ACC112 (cell line): ENCODE measurements around the gene MTF2.

Experiments
- H2AFZ ChIP-seq: fragments of 200-600 bp; sonication (generic); one replicate; pipeline ENCODE4 v1.6.0; 2017; ENCODE audit warnings: antibody characterized with exemption, low read length; ENCODE audit not compliant: unreplicated experiment
- H3K27ac ChIP-seq: fragments of 200-600 bp; sonication (generic); 2 replicates; pipeline ENCODE4 v1.5.1; 2014; ENCODE audit warnings: low read depth, mild to moderate bottlenecking, antibody characterized with exemption, low read length, moderate library complexity
- H3K27me3 ChIP-seq: fragments of 200-600 bp; sonication (generic); 2 replicates; pipeline ENCODE4 v1.6.1; 2014; ENCODE audit warnings: mild to moderate bottlenecking, antibody characterized with exemption, low read length, moderate library complexity, mixed read lengths; ENCODE audit not compliant: insufficient read depth
- H3K36me3 ChIP-seq: fragments of 200-600 bp; sonication (generic); 2 replicates; pipeline ENCODE4 v1.6.1; 2016; ENCODE audit warnings: mild to moderate bottlenecking, antibody characterized with exemption, low read length, moderate library complexity, mixed read lengths; ENCODE audit not compliant: insufficient read depth
- H3K4me1 ChIP-seq: fragments of 200-600 bp; sonication (generic); one replicate; pipeline ENCODE4 v1.6.1; 2016; ENCODE audit warnings: low read length, mixed read lengths; ENCODE audit not compliant: insufficient read depth, unreplicated experiment, control insufficient read depth
- H3K4me3 ChIP-seq: fragments of 200-600 bp; sonication (generic); 2 replicates; pipeline ENCODE4 v1.5.1; 2014; ENCODE audit warnings: mild to moderate bottlenecking, low read depth, low read length
- H3K79me2 ChIP-seq: fragments of 200-600 bp; sonication (generic); one replicate; pipeline ENCODE4 v1.6.0; 2016; ENCODE audit warnings: low read length; ENCODE audit not compliant: control insufficient read depth, unreplicated experiment, insufficient read depth

MTF2 gene

GRCh38 chr1:93179886-93180722, 101.0 kb downstream of the MTF2 start, which contains the start of gene TMED5:
TMED5 (minus strand) TSS chr1:93180413; CDS start chr1:93180242, 171 bp downstream.
- Histone ChIP-seq H3K36me3 (peaks cover 6% of the 10 kb centered on the region; the same call in 1 of the 2 replicates), H3K79me2 (peaks cover 64% of the 10 kb centered on the region), H3K27me3 (no peaks in the 10 kb centered on the region), H2AFZ (peak within 1 kb of the TSS; percentile 45), H3K4me1 (peaks cover 25% of the 10 kb centered on the region), H3K27ac (peak within 1 kb of the TSS; percentile 96), H3K4me3 (peak within 1 kb of the TSS; percentile 91)

DNA sequence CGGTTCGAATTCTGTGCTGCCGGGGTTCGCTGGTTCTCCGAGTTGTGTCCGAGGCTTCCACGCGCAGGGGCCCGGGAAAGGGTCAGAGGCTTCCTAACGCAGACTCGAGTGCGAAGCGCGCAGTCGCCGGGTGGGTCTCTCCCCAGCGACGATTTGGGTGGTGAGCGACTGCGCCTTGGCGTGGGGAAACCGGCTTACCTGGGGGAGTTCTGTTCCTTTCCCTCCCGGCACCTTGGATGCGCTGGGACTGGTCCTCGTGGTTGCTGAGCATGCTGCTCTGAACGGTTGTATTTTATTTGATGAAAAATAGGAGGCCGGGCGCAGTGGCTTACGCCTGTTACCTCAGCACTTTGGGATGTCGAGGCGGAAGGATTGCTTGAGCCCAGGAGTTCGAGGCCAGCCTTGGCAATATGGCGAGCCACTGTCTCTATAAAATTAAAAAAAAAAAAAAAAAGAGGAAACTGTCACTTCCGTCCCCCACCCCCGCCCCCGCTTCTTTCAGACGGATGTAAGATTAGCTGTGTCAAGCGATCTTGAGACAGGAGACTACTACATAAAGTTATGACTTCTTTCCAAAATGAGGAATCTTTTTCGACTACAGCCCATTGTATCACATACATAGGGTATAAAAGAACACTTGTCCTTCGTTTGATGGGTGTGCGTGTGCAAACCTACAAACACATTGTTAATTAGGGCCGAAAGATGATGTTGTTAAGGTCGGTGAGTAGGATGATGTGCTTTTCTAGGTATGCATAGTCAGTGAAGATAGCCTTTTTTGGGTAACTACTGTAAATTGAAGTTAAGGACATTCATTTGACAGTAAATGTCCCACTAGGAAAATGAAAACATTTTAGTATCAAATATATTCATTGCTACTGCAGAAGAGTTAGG, 101.9 kb downstream of the MTF2 start, which contains the start of gene CCDC18:
CCDC18 (plus strand) TSS at position 2 of the 891 bp plus-strand sequence. CDS start 2,638 bp downstream, outside the sequence.
- H3K27me3 ChIP-seq = no peaks in the 10 kb centered on the region
- H3K27ac ChIP-seq = peak within 1 kb of the TSS; percentile 96
- peak within 1 kb of the TSS; percentile 45 for H2AFZ ChIP-seq
- peaks cover 58% of the 10 kb centered on the region for H3K79me2 ChIP-seq
- H3K4me3 ChIP-seq = peak within 1 kb of the TSS; percentile 91
- H3K36me3 ChIP-seq = 0 out of 2 replicates have a peak, but pooled peaks cover 6% of the 10 kb centered on the region
- peaks cover 29% of the 10 kb centered on the region for H3K4me1 ChIP-seq

DNA sequence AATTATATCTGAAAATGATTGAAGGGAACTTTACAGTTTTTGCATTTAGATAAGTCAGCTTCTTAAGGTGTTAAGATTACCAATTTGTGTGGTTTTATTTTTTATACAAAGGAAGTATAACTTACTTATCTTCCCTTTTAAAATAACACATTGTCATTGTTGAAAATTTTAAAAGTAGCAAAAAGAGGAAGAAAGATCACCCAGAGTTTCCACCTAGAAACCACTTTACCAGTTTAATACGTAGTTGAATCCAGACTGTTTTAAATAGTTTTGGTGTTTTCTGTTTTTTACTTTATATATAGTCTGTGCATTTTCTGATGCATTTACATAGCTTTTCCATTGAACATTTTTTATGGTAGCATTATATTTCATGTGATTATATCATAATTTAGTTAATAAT, 107.6 kb downstream of the MTF2 start:
- H3K4me1 ChIP-seq = peaks cover 28% of the 10 kb centered on the region

More for the DNA sequence above, 107.6 kb downstream of the MTF2 start:
- no peak overlapping the region for H2AFZ ChIP-seq
- no peak overlapping the region for H3K4me3 ChIP-seq
- H3K36me3 ChIP-seq = no peaks in the 10 kb centered on the region
- no peaks in the 10 kb centered on the region for H3K27me3 ChIP-seq
- H3K79me2 ChIP-seq = peaks cover 17% of the 10 kb centered on the region
- H3K27ac ChIP-seq = no peak overlapping the region
